DMS79 treated with DMSO at 0.1 percent for 48 hours (cell line): ENCODE data around the gene NF2.
A peak's percentile ranks its signal among the peaks of the same experiment; 100 is the strongest.

Source experiments
- DNase-seq: peaks from one replicate; lab custom pipeline; 2025; lab: John Stamatoyannopoulos, UW

Gene NF2

GRCh38 chr22:29631725-29632124 is 28.3 kb downstream of the NF2 start:
- DNase-seq = no peak

GRCh38 chr22:29632672-29633071 is 29.2 kb downstream of the NF2 start:
- no peak for DNase-seq

- DNase-seq = no peak
Observed at GRCh38 chr22:29633514-29634312, 30.3 kb downstream of the NF2 start.

- no peak for DNase-seq
Observed at GRCh38 chr22:29634847-29635246, 31.4 kb downstream of the NF2 start.

GRCh38 chr22:29635734-29636357 is 32.4 kb downstream of the NF2 start:
- DNase-seq = peak; percentile 33

GRCh38 chr22:29636751-29637150 is 33.3 kb downstream of the NF2 start:
- no peak for DNase-seq

GRCh38 chr22:29637181-29637580 is 33.7 kb downstream of the NF2 start:
- DNase-seq = no peak

GRCh38 chr22:29638678-29639077 is 35.2 kb downstream of the NF2 start:
- no peak for DNase-seq

- DNase-seq = no peak
Observed at GRCh38 chr22:29639096-29639495, 35.7 kb downstream of the NF2 start.

- no peak for DNase-seq
Observed at GRCh38 chr22:29641042-29641699, 37.7 kb downstream of the NF2 start.

- DNase-seq = no peak
Observed at GRCh38 chr22:29641700-29642330, 38.4 kb downstream of the NF2 start.

- no peak for DNase-seq
Observed at GRCh38 chr22:29642694-29643093, 39.3 kb downstream of the NF2 start.

GRCh38 chr22:29647954-29648737 is 44.7 kb downstream of the NF2 start:
- DNase-seq = no peak

- DNase-seq = no peak
Observed at GRCh38 chr22:29650370-29650769, 46.9 kb downstream of the NF2 start.

- no peak for DNase-seq
Observed at GRCh38 chr22:29651652-29652051, 48.2 kb downstream of the NF2 start.

GRCh38 chr22:29654420-29654819 is 51.0 kb downstream of the NF2 start:
- DNase-seq = no peak

- DNase-seq = no peak
Observed at GRCh38 chr22:29654882-29655281, 51.4 kb downstream of the NF2 start.

GRCh38 chr22:29658176-29658575 is 54.7 kb downstream of the NF2 start:
- no peak for DNase-seq

- no peak for DNase-seq
Observed at GRCh38 chr22:29660021-29660420, 56.6 kb downstream of the NF2 start.

GRCh38 chr22:29661336-29661735 is 57.9 kb downstream of the NF2 start:
- no peak for DNase-seq

GRCh38 chr22:29663180-29663821 is 59.9 kb downstream of the NF2 start:
- DNase-seq = peak; percentile 54
